HG03469 (cell line): Measurements from ENCODE around the gene NFE2L2.
"Not testable (repeated sequence)": the region's sequence is repeated elsewhere in the genome, so short reads cannot be mapped to it uniquely, and the experiment has no call there.

Experiments
- ATAC-seq: cut with Tn5 transposase; IDR thresholded peaks from one replicate; pipeline ENCODE4 v1.9.1; 2021; ENCODE audit warnings: mild to moderate bottlenecking, moderate library complexity, moderate number of reproducible peaks; ENCODE audit not compliant: unreplicated experiment

Gene NFE2L2

DNA sequence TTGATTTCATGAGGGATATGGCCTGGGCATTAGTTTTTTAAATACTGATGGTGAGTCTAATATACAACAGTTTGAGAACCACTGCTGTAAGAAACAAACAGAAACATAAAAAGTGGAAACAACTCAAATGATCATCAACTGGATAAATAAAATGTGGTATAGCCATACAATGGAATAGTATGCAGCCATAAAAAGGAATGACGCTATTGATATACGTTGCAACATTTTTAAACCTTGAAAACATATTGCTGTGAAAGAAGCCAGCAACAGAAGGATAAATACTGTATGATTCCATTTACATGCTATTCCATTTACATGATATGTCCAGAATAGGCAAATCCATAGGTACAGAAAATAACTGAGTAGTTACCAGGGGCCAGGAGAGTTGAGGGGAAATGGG is 6.5 kb downstream of the NFE2L2 start:
- no peak for ATAC-seq

DNA sequence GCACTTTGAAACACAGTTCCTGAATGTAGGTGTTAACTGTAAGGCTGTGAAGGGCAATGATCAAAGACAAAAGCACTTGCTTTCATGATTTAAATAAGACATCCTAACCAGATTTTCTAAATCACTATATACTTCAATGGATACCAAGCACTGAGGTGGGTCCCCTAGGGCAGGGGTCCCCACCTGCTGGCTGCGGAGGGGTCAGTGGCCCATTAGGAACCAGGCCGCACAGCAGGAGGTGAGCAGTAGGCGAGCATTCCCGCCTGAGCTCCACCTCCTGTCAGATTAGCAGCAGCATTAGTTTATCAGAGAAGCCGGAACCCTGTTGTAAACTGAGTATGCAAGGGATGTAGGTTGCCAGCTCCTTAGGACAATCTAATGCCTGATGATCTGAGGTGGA is 7.1 kb downstream of the NFE2L2 start:
- no peak for ATAC-seq

DNA sequence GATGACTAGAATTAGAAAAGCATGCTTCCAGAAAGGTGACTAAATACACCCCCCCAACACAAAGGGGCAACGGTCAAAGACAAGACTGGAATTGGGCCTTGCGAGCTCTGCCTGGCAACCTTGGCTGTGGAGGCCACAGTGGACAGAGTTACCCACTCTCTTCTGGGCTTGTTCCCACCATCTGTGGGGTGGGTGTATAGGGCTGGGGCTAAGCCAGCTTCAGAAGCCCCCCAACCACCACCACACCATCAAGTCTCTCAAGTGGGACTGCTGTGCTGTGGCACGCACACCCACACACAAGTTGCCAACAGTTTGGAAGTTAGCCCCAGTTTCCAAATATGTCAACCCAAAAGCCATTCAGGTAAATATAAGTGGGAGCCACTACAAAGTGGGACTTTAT is 7.8 kb downstream of the NFE2L2 start:
- ATAC-seq: no peak

DNA sequence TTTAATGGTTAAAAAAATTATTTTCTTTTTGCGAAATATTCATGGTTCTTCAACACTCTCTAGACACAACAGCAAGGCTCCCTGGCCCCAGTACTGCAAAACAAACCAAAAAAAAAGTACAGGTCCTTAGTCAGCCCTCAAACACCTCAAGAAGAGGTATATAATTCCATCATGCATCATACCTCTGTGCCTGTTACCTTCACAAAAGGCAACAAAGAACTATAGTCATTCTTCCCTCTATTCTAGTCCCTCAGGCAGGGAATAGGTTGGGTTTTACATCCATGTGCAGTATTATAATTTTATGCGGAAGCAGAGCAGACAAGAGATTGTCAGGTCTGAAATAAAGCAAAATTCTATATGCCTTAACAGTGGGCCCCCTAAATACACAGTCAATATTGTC is 8.5 kb downstream of the NFE2L2 start:
- ATAC-seq: no peak

DNA sequence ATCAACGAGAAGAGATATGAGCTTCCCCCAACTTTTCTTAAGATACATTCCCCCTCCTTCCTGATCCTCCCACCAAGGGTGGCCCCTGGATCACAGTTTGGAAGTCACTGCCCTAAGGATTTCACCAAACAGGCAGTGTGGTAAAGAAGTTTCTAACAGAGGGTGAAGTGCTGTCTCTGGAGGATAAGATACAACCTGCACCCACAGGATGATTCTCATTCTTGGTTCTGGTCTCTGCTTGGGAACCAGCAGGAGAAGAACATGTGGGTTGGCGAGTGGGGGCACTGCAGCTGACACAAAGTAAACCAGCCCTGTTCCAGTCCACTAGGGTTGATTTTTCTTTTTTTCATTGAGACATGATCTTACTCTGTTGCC is 9.3 kb downstream of the NFE2L2 start:
- ATAC-seq: no peak

DNA sequence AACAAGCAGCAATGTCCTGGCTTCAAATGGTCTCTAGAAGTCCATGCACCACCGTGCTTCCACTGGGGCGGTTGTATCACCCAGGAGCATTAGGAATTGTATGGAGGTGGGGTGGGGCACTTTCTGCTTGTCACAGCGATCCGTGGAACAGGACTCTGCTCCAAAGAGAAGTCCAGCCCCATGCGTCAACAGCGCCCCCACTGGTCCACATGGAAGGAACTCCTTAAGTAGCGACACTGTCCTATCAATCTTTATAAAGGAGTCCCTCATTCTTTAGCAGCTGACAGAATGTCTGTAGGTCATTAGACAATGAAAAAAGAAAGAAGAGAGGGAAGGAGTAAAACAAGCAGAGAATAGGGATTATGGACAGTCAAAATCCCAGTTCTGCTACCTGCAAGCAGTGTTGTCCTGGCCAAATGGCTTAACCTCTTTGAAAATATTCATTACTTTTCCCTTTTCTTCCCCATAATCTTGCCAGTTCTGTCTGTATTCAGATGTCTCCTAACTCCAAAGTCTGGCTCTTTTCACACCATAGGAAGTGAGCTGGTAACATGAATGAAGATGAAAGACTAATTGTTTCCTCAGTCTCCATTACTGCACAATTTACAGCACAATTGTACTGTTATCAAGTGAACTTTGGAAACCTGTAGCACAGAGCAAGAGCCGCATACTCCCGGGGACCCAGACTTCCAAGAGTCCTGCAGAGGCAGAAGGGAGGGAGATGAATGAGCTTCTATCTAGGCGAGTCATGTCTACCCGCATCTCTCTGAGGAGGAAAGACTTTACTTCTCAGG is 9.9 kb downstream of the NFE2L2 start:
- no peak for ATAC-seq

DNA sequence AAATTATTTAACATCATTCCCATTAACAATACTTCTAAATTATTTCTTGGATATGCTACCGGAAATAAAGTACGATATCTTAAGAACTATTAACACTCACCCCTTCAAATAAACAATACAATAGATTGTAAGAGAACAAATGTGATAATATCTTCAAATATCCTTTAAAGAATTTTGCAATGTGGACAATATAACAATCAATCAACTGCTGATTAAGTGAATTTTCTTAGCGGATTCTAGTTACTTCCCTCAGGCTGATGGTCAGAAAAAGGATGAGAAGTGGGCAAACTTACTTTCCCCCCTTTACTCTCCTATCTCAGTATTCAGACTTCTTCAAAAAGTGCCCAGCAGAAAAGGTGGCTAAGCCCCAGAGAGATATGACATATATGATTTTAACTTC is 10.8 kb downstream of the NFE2L2 start:
- ATAC-seq: no peak

DNA sequence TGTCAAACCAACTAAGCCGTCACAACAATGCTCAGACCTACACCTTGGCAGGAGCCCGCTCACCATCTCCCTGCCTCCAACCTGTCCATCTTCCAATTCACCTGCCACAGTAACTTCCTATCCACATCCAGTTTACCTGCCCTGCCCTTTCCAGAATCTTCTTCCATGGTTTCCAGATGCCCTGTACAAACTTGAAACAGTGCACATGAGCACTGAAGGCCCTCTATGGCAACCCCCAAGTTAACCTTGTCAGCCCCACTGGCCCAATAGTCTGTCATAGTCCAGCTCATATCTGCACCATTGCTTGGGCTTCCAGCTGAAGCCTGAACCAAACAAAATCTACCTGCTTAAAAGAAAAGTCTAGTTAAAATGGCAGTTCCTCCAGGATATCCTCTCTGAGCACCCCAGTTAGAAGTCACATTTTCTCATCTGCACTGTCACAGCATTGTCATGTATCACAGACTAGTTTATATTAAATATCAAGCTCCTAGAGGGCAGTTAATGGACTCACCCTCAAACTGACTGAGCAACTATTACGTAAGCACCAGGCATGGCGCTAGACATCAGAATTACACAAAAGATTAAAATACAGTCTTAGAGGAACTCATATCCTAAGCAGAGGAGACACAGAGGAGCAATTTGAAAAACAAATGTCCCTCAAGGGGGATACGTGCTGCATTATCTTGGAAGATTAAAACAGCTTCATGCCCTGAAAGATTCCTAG is 11.6 kb downstream of the NFE2L2 start:
- no peak for ATAC-seq

DNA sequence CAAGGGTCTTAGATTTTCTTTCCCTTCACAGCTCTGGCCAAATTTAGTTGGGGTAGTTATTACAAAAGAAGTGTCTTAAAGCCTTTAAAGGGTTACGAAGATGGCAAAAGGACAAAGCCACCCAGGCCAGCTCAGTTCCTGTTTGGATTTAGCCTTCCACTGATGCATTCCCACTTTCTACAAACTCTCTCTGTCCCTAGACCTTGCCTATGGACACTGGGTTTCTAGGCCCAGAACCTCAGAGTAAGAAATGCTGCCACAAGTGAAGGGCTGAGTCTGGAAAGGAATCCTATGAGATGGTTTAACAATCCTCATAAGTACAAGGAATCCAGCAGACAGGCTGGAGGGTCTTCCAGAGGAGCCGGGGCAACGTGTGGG is 13.4 kb downstream of the NFE2L2 start:
- ATAC-seq: no peak

DNA sequence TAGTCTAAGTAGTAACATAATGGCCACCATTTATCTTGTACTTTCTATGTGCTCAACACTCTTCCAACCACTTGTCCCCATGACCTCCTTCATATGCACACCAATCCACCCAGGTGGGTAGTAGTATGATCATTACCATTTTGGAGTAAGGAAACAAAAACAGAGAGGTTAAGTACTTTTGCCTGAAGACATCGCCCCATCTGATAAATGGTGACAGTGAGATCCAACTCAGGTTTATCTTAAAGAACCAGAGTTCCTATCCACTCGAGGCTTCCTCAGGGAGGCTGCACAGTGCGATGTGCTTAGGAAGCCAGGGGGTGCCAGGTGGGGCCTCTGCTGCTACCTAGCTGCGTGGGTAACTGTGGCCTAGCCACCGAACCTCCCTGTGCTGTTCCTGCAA is 14.1 kb downstream of the NFE2L2 start:
- no peak for ATAC-seq

DNA sequence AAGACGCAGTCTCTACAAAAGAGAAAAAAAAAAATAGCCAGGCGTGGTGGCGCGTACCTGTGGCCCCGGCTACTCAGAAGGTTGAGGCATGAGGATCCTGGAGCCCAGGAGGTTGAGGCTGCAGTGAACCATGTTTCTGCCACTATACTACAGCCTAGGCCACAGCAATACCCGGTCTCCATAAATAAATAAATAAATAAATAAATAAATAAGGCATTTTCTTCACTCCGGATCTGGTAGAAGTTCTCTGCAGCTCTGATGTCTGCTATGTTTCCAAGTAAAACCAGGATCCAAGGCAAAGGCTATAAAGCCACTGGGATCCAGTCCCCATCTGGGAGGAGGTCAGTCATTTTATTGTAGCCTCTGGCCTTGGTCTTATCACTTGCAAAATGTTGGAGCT is 15.5 kb downstream of the NFE2L2 start:
- ATAC-seq: no peak

DNA sequence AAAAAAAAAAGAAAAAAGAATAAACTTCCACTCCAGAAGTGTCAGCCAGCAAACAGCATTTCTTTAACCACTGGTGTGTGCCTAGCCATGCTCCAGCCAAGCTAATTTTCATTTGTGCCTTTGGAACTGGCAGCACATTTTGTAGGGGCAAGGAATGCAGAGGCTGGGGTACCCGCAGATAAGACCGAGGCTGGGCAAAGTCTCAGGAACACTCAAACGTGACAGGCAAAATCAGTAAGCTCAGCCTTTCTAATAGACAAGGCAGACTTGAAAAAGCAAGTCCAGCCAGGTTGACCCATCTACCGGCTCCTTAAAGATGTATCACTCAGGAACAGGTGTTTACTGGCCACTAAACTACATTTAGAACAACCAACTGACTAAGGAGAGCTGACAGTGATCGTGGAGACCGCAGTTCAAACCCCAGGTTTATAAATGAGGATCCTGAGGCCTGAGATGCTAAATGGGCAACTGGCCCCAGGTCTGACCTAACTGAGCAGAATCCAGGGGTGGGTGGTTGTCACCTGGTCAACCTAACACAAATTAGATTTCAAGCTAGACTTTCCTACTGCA is 16.7 kb downstream of the NFE2L2 start:
- no peak for ATAC-seq

DNA sequence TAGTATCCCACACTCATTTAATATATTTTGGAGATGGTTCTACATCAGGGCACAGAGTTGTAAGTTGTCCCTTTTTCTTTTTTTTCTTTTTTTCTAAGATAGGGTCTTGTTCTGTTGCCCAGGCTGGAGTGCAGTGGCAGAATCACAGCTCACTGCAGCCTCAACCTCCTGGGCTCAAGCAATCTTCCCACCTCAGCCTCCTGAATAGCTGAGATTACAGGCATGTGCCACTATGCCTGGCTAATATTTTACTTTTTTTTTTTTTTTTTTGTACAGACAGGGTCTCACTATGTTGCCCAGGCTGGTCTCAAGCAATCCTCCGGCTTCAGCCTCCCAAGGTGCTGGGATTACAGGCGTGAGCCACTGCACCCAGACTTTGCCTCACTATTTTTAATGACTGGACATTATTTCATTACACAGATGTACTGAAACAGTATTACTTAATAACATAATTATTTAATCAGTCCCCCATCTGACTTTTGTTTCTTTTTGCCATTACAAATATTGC is 17.9 kb downstream of the NFE2L2 start:
- ATAC-seq: not testable (repeated sequence)

DNA sequence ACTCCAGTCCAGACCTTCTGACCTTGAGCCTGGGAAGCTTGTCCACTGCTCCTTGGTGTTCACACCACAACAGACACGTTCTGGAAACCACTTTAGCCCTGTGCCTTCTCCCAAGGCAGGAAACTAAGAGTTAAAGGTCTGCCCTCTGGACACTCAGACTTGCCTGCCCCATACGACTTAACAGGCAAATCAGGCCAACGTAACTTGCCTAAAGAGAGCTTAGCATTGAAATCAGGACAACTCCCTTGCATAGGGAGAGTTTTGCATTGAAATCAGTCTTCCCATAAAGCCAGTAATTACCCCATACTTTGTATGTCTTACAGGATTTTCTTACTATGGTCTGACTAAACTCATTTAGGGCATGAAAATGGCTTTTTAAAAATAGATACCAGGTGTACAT is 18.5 kb downstream of the NFE2L2 start:
- no peak for ATAC-seq

DNA sequence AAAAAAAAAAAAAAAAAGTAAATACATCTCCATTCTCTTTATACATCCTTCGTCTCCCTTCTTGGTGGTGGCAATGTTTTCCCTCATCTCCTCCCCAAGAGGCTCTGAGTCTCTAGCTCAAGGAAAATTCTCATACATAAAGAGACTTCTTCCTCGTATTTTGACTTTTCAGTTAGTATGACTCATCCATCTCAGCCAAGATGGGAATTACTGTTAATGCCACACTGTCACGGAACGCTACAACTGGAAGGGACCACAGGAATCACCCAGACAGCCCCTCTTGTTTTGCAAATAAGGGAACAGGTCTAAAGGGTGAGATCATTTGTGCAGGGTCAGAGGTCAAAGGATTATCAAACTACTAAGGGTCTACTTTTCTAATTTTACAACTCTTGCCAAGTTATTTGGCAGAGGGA is 19.5 kb downstream of the NFE2L2 start:
- no peak for ATAC-seq

DNA sequence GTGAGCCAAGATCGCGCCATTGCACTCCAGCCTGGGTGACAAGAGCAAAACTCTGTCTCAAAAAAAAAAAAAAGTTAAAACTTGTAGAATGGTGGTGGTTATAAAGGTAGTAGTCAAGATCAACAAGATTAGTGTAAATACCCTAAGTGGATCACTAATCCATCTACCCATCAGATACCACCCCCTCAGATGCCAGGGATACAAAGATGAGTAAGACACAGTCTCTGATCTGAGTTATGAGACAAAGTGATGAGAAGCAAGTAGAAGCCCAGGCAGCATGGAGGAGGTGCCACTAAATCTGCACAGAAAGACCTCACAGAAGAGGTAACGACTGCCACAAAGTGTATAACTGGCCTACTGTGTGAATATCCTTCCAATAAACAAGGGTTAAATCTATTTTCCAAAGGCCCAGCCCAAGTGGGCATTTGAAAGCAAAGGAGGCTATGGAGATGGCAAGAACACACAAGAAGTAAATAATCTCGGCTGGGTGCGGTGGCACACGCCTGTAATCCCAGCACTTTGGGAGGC is 20.2 kb downstream of the NFE2L2 start:
- ATAC-seq: no peak

DNA sequence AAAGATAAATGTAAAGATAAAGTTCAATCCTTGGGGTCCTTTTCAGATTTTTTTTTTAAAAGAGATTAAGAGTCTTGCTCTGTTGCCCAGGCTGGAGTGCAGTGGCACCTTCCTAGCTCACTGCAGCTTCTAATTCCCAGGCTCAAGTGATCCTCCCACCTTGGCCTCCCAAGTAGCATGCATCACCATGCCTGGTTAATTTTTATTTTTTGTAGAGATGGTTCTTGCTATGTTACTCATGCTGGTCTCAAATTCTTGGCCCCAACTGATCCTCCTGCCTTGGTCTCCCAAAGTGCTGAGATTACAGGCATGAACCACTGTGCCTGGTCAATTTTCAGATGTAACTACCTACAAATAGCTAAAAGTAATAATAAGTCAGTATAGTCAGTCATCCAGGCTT is 21.1 kb downstream of the NFE2L2 start:
- no peak for ATAC-seq

DNA sequence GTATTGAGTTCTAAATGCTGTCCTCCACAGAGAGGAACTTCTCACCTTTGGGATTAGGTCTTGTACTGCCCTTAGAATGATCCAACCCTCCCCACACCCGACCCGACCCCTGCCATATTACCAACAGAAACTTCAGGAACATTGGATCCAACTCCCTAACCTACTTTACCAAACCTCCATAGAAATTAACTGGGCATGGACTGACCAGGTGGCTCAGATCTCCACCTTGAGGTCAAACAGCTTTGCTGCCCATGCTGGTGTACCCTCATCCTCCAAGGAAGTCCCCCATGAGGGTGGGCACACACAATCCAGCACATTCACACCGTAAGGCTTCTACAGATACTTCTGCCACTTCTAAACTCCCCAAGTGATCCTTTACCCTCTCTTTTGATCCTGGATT is 21.5 kb downstream of the NFE2L2 start:
- ATAC-seq: no peak

DNA sequence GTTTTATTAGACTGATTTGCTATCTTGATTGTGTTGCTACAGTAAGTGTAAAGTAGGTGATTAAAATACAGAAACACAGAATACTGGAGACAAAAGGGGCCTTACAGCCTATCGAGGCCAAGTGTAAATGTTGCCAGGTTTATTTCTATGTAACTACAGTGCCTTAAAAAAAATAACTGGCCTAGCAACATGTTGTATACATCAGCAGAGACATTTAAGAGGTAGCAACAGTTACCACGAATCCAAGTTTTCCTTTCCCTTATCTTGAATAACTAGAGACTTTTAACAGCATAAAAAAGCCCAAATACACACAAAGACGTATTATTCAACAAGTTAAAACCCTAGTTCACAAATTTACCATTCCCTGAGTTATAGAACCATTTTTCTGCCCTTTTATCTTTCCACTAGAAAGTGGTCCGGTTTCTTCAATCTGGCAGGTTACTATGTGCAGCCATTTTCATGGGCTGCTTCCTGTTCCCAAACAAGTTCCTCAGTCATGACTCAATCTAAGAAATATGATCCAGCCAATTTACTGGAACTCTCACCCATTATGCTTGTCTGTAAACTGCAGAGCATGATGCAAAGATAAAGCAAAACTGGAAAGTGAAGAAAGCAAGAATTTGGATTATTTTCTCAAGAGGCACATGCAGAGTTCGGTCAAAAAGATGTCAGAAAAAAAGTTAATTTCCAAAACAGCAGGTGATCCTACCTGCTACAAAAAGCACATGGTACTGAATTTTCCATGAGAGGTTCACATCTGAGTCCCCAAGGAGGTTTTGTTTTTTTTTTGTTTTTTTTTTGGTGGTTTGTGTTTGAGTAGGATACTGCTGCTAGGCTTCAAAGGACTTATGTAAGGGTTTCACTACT is 22.2 kb downstream of the NFE2L2 start:
- no peak for ATAC-seq

DNA sequence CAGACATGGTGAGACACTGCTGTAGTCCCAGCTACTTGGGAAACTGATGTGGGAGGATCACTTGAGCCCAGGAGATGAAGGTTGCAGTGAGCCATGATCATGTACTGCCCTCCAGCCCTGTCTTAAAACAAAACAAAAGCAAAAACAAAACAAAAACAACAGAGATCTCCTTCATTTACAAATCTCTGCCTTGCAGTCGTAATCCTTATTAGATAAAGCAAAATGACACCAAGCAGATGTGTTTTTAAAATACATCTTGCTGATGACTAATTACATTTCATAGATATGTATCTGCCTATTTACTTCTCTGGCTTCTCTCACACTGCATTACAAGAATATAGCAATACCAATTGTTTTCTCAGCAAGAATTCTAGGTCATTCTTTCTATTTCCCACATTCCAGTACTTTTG is 22.8 kb downstream of the NFE2L2 start:
- ATAC-seq: no peak
